ENCODE data around the gene C4orf51.

Gene C4orf51

DNA sequence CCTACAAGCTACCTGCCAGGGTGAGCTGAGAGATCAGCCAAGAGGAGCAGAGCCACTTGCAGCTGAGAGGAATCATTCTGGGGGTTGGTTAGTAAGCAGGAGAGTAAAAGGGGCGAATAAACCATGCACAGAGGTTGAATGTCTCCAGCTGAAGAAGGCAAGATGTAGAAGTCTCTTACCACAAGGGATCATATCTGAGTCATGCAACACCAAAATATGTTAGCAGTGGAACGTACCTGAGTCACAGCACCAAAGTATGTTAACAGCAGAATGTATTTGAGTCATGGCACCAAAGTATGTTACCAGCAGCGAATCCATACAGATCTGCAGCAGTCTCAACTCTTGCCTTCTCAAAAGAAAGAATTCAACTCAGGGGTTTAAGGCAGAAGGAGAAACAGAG, 29.9 kb downstream of the C4orf51 start:
- DNase-seq (ENCODE audit: low spot score): no peak

DNA sequence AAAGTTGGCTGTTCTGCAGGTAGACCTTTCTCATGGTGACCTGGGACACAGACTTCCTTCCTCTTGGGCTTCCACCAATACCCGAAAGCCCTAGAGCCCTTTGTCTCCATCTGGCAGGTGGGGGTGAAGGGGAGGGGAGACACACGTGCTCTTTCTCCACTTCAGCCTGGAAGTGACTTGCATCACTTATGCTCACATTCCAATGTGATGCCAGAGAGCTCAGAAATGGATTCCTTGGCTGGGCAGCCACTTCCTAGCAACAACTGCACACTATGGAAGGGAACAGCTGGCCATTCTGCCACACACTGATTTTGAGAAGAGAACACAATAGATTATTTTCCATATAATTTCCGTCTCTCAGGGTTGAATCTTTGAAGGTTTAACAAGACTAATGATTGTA, 36.3 kb downstream of the C4orf51 start:
- DNase-seq (ENCODE audit: low spot score): no peak

DNA sequence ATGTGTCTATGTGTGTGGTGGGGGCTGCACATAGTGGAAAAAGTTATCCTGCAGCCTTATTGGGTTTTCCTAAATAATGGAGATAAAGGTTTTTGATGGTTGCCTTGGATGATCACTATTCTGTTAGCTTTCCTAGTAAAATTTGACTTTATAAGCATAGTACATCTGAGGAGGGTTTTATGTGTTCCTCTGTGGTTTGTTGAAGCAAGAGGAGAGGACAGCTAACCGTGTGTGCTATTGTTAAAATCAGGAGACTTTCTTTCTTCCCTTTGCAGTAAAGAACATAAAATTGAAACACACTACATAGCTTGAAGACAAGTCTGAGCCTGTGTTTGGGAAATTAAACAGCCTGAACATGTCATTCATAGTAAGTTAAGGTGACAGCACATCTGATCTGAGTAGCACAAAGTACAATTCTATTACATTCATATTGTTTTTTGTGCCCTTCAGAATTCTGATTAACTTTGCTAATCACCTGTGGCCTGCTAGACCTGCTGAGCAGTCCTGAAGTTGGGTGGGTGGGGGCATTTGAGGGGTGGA, 36.8 kb downstream of the C4orf51 start:
- no peak for DNase-seq (ENCODE audit: low spot score)

DNA sequence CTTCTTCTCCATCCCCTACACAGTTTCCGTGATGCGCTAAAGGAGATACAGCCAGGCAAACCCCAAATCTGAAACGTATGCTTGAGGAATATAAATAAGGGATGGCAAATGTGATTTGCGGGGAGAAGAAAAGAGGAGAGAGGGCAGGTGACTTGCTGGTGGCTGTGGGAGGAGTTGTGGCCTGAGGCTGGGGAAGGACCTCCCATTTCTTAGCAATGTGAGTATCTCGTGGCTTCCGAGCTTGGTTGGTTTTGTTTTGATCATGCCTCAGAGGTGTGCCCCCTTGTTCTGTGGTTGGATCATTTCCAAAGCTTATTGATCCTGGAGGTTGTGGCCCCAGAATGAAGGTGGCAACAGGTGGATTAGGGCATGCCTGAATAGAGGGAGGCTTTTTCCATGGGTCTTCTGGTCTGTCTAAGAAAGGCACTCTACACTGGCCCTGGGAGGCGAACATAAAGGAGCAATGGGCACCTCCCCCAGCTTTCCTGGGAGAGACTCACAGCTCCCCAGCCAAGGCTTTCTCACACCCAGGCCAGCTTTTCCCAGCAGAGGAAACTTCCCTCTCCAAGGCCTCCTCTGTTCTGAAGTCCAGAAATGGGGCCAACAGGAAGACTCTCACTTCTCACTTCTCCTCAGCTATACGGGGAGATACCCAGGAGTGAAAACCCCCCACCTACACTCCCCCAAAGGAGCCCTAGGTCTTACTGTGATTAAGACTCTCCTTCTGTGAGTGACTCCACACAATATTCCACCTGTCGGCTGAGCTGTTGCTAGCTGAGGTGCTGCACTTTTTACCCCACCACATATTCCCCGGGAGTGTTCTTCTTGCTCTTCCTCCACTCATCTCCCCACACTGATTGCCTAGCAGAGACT, 40.0 kb downstream of the C4orf51 start:
- no peak for DNase-seq (ENCODE audit: low spot score)

DNA sequence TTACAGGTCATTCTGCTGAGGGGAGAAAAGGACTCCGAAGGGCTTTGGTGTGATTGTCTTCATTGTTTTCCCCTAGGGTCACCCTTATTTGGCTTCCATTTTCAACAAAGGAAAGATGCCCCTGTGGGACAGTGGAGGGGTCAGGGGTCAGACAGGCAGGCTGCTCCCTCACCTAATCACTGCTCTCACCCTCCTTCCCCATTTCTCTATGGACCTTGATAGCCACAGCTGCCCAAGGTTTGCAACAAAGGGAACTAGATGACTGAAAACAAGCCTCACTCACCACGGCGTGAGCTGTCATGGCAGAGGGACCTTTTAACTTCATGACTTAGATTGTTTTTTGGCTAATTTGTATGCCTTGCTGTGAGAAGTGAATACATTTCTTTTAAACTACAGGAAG, 40.7 kb downstream of the C4orf51 start:
- no peak for DNase-seq (ENCODE audit: low spot score)

DNA sequence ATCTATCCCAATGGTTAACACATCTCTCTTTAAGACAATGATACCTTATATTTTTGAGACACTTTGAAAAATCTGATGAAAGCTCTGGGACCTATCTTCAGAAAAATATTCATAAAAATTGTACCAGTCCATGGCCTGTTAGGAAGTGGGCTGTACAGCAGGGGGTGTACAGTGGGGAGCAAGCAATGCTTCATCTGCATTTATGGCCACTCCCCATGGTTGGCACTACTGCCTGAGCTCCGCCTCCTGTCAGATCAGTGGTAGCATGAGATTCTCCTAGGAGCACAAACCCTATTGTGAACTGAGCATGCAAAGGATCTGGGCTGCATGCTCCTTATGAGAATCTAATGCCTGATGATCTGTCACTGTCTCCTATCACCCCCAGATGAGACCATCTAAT, 42.6 kb downstream of the C4orf51 start:
- no peak for DNase-seq (ENCODE audit: low spot score)

DNA sequence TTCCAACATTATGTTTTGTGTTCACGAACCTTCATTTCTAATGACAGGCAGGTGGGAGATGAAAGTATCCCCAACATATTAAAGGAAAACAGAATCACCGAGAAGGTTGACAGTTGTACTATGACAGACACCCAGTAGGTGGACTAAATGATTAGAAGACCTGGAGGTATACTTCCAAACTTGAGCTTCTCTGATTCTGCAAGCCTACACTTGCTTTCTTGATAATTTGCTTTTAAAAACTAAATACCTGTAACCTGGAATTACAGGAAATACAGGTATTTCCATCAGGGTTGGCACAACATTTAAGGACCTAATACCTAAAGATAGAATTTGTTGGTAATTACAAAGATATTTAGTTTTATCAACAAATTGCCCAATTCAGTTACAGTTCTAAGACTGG, 43.4 kb downstream of the C4orf51 start:
- no peak for DNase-seq (ENCODE audit: low spot score)

DNA sequence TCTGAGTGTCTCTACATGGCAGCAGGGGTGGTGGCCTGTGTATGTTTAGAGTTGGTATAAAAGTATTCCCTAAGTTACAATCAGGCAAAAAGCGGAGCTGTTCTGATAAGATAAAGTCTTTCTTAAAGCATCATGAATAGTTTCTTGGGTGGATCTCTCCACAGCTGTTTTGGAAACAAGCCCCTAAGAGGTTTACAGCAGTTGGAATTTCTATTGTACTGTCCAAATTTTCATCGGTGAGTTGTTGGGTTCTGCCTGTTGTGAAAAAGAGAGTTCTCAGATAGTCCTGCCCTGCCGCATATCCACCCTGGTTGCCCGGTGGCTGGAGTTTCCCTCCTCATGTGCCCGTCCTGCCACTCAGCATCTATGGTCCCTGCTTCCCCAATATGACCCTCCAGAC, 50.1 kb downstream of the C4orf51 start:
- no peak for DNase-seq (ENCODE audit: low spot score)

DNA sequence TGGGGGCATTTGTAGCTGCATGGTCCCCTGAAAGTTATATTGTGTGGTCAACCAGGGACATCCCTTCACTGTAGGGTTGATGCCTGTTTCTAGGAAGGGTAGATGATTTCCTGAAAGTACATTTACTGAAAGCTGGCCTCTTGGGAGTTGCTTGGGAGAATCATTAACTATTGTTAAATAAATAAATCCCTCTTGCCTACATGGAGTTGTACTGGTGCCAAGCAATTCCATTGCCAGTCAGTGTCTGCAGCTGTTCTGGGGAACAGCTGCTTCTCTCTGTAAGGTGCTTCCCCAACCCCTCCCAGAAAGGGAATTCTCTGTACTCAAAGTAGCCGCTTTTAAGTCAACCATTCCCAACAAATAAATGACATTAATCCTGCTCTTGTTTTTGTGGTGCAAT, 51.1 kb downstream of the C4orf51 start:
- peak; percentile 67 for DNase-seq (ENCODE audit: low spot score)

DNA sequence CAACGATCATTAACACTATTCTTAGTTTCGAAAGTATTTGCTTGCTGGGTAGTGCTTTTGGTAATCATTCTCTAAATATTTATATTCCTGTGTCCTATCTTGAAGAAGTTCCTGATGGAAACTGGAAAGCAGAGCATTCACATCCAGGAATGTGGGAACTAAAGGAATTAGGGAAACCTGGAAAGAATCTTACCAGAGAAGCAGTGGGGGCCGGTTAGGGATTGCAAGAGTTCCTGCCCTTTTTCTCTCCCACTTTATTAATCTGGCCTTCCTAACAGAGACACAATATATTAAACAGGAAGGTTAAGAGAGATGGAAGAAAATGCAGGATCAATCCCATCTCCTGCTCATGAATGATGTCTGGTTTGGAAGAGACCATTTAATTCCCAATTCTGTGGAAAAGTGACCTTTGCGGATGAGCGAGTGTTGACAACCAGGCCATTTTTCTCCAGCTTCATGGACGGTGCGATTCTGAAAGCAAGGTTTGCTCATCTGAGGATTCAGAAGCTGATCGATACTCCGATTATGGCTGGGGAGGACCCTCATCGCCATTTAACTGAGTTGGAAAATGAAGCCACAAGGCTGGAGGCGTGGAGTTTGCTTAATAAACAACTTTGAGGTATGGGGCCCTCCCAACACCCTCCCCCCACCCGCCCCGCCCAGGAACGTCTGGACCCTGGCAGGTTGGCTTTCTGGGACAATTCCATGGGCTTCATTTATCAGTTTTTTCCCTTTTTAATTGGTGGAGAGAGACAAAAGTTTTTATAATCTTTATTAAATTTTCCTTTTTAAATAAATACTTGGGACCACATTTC, 52.3 kb downstream of the C4orf51 start:
- DNase-seq (ENCODE audit: low spot score): no peak

DNA sequence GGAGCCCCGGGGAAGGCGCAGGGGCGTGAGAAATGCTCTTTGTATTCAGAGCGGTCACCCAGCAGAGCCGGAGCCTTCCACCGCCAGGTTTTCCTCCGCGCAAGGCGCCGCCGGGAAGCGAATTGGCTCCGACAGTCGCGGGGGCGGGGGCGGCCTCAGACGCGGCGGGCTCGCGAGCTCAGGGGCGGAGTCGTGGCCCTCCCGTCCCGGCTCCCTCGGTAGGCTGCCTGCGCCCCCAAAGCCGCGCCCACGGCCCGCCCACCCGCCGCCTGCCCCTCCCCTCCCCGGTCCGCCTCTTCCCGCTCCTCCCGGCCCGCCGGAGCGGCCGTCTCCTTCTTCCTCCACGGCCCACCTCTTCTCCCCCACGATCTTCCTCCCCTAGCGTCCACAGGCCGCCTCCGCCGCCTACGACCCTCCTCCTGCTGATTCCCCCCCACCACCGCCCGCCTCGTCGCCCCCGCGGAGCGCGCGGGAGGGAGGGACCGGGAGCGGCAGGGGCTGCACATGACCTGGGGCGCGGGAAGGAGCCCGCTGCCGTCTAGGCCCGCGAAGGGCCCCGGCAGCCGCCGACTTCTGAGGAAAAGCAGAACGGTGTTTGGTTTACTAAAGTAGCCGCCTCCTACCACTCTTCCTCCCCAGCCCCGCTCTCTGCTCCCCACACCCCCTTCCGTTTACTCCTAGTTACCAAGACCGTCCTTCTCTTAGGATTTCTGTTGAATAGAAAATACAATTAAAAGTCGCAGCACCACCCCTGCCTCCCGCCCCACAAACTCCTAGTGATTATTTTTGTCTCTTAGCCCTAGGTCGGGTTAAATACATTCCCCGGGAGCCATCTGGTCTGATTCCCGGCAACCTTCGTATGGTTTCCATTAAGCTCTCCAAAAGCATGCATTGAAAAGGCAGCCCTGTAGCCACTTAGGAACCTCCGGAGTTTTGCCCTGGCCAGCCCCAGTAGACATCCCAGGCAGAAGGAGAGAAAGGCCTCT, 53.2 kb downstream of the C4orf51 start:
- peak; percentile 98 for DNase-seq (ENCODE audit: low spot score)

DNA sequence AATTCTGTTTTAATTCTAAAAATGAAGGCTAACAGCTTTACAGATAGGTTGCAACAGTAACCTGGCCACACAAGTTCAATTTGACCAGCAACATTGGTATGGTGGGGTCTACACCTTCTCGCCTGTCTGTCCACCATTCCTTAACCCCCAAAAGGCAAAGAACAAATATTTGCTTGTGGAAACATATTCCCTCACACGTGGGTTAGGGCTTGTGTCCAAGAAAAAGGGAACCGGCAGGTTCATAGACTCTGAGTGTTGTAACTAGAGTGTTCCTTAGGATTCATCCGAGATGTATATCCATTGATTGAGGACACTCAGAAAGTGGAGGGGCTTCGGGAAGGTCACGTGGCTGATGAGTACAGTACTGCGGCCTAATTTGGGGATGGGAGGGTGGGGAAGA, 54.1 kb downstream of the C4orf51 start:
- DNase-seq (ENCODE audit: low spot score): no peak

DNA sequence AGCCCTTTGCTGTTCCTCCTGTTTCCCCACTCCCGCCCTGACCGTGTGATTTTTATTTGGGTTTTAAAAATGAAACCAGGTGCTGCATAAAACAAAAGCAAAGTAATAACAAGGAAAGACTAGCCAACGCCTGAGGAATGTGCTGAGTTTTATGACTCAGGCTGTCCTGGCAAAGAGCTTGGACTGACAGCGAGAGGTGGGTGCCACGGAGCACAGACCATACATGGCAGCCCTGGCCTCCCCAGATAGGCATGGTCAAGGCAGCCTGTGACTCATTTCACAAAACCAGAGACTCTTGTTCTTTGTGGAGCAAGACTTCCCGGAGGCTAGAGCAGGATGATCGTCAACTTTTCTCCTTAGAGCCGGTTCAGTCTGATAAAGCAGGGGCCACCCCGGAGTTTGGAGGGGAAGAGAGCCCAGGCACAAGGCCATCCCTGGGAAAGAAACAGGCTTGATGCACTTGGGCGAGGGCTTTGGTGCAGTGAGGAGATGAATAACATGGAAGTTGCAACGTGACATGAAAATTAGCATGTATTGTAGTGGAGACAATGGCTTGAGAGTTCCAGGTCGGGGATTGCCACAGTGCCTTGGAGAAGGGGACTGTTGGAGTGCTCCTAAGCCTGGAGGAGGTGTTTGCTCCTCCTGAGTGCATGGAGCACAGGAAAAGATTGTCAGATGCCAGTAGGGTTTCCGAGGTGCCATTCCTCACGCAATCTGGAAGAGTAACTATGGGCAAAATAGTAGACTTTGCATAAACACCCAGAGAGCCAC, 54.8 kb downstream of the C4orf51 start:
- DNase-seq (ENCODE audit: low spot score): no peak

DNA sequence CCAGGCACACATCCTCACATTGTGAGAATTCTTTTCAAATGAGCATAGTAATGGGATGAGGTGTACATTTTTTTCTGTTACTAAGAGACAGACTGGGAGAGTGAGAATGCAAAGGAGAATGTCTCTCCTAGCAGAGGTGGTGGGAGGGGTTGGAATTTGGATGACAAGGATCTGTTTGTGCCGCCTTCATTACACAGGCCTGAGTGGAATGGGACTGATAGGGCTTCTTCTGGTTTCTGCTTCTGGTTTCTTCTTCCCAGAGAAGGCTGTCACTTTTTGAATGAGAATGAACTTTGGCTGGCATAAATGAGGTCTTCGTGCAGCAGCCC, 55.4 kb downstream of the C4orf51 start:
- no peak for DNase-seq (ENCODE audit: low spot score)

DNA sequence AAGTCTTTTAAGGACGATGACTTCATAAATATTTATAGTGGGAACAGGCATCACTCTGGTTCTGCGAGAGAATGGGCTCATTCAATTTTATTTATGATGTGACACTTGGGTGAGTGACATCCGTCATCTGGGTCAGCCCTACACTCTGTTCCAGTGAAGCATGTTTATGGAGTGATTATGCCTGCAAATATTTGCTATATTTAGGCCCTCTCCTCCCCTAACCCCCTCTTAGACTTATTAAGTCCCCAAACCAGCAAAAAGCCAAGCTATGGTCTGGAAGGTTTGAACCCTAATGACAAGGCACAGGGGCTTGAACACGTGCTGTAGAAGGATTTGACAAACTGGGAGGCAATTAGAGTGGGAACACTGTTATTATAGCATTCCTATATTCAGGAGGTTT, 55.9 kb downstream of the C4orf51 start:
- DNase-seq (ENCODE audit: low spot score): no peak

DNA sequence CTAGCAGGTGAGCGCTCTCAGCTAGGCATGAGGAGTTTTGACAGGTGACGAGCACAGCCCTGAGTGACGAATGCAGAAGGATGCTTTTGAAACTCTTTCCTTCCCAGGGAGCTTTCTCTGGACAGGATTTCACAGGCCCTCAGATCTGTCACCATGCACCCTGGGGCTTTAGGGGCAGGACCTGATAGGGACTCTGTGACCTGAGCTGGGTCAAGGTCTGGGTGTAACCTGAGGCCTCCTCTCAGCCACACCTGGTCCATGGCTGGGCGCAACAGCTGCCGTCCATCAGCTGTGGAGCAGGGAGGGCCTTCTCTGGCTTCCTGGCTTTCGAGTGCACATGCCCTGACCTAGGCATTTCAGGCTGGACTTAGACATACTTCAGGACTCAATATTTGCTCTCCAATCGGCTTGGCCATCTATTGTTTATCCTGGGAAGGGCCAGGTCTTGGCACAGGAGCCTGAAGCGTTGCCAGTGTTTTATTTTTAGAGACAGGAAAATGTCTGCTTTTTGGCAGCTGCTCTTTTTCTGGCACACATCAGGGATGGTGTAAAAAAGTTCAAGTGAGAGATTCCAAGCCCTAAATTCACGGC, 56.4 kb downstream of the C4orf51 start:
- no peak for DNase-seq (ENCODE audit: low spot score)

DNA sequence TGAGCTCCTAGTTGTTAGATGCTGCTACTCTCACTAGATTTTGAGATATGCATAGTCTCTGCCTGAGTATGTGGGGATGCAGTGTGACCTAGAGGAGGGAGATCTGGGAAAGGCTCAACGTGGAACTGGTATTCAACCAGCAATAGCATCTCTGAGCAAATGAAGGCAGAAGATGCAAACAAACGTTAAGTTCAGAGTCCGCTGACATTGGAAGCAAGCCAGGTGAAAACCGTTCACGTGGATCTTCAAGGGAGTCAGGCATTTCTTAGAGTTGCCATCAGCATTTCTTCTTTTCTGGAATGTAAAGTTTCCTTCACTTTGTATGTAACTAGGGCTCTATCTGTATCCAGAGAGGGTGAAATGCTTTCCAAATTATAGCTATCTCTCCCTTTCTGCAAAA, 59.9 kb downstream of the C4orf51 start:
- no peak for DNase-seq (ENCODE audit: low spot score)

DNA sequence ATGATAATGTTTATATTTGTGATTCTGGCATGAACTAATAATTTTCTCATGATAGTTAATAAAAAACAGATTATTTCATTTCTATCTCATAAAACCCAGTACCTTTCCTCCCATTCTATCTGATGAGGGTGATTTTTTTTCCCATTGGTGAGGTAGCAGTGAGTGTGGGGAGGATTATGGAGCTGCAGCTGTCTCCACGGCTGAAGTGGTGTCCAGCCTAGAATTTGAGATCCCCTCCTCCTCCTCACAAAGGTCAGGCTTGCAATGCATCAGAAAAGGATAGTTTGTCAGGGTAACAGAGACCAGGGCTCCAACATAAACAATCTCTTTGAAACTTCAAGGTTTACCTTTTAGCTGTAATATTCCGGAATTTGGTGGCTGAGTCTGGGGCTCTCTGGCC, 60.9 kb downstream of the C4orf51 start:
- no peak for DNase-seq (ENCODE audit: low spot score)

DNA sequence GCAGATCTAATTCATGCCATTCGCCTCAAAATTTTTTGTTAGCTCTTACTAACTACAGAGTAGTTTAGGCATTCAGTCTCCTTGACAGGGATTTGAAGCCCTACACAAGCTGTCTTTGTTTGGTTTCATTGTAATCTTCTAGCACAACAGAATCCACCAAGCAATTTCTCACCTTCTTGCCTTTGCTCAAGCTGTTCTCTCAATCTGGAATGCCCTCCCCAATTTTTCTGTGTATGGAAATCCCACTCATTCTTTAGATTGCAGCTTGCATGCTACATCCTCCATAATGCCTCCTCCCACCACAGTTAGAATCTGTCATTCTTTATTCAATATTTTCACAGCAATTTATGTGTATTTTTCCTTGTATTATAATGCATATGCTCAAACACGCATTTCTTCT, 63.7 kb downstream of the C4orf51 start:
- DNase-seq (ENCODE audit: low spot score): no peak

DNA sequence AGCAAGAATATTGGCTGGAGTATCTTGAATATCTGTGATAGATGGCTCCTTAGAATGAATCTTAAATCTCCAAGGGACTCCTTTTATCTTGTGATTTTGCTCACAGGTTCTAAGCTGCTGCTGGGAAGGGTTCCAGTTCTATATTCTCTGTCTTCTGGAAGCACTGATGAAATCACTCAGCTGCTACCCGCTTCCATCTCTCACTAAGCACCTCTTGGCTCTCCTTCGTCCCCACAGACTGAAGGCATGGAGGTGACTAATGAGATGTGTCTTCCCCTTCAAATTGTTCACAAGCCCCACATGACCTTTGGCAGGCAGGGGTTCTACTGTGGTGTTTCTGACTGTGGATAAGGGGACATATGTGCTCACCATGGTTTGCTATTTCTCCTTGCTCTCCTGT, 75.9 kb downstream of the C4orf51 start:
- no peak for DNase-seq (ENCODE audit: low spot score)

DNA sequence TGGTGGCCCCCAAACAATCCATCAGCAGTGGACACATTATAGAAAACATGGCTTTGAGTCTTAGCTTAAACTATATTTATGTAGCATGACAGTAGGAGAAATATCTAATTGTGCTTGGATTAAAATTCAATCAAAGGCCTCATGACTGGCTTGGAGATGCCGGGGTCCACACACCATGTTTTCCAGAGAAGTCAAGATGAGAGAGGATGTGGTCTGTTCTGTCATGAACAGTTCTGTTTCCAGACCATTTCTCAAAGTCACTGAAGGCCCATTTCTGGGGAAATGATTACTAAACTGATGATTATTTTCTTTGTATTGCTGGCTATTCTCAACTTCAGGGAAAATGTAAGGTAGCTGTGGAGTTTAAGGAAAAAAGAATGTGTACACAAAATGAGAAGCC, 76.3 kb downstream of the C4orf51 start:
- no peak for DNase-seq (ENCODE audit: low spot score)
